Astrocyte (in vitro differentiated cells and primary cell): ENCODE measurements around the gene TARS3. TPM values are rescaled to one million over a fixed set of nuclear protein-coding genes. Genes with fewer than 3 reads are reported as not detected.

ENCODE experiments used
- DNase-seq: peaks from one replicate; pipeline ENCODE4 v3.0.0-alpha.2; 2010; ENCODE audit warnings: low read depth
- FAIRE-seq: peaks from 2 replicates; lab custom pipeline; 2011; peaks lifted over from hg19 to GRCh38; lab: Jason Lieb, UNC
- H2AFZ ChIP-seq: 2 replicates; pipeline ENCODE4 v1.6.0; 2012; ENCODE audit warnings: low read depth, low read length, inconsistent platforms
- H3K27ac ChIP-seq: 2 replicates; pipeline ENCODE4 v1.5.1; 2011; ENCODE audit warnings: low read depth, low read length, inconsistent platforms
- H3K27me3 ChIP-seq: 2 replicates; pipeline ENCODE4 v1.6.0; 2011; ENCODE audit warnings: low read length, inconsistent platforms; ENCODE audit not compliant: insufficient read depth
- H3K36me3 ChIP-seq: 2 replicates; pipeline ENCODE4 v1.5.1; 2011; ENCODE audit warnings: low read length, inconsistent platforms; ENCODE audit not compliant: insufficient read depth
- H3K4me1 ChIP-seq: 2 replicates; pipeline ENCODE4 v1.5.1; 2011; ENCODE audit warnings: low read length, inconsistent platforms; ENCODE audit not compliant: insufficient read depth
- H3K4me2 ChIP-seq: 2 replicates; pipeline ENCODE4 v1.6.0; 2012; ENCODE audit warnings: low read length, inconsistent platforms
- H3K4me3 ChIP-seq: 2 replicates; pipeline ENCODE4 v1.5.1; 2011; ENCODE audit warnings: low read depth, mild to moderate bottlenecking, low read length, inconsistent platforms; ENCODE audit not compliant: insufficient read depth
- H3K79me2 ChIP-seq: 2 replicates; pipeline ENCODE4 v1.6.0; 2012; ENCODE audit warnings: mild to moderate bottlenecking, low read length, inconsistent platforms; ENCODE audit not compliant: insufficient read depth
- H3K9ac ChIP-seq: 2 replicates; pipeline ENCODE4 v1.6.0; 2012; ENCODE audit warnings: mild to moderate bottlenecking, low read length, inconsistent platforms
- H3K9me3 ChIP-seq: 2 replicates; pipeline ENCODE4 v1.5.1; 2012; ENCODE audit warnings: low read depth, mild to moderate bottlenecking, low read length, inconsistent platforms; ENCODE audit not compliant: insufficient read depth
- H4K20me1 ChIP-seq: 2 replicates; pipeline ENCODE4 v1.6.0; 2012; ENCODE audit warnings: low read length, inconsistent platforms; ENCODE audit not compliant: insufficient read depth
- H3K27ac Mint-ChIP-seq: one replicate; pipeline ENCODE4 v1.8.0; 2021; ENCODE audit warnings: mild to moderate bottlenecking, mixed read lengths; ENCODE audit not compliant: unreplicated experiment
- H3K27me3 Mint-ChIP-seq: one replicate; pipeline ENCODE4 v1.8.0; 2021; ENCODE audit warnings: low read depth, mixed read lengths; ENCODE audit not compliant: unreplicated experiment
- H3K36me3 Mint-ChIP-seq: one replicate; pipeline ENCODE4 v1.8.0; 2021; ENCODE audit warnings: low read depth, mixed read lengths; ENCODE audit not compliant: unreplicated experiment
- H3K4me1 Mint-ChIP-seq: one replicate; pipeline ENCODE4 v1.8.0; 2021; ENCODE audit warnings: low read depth, mixed read lengths; ENCODE audit not compliant: unreplicated experiment
- H3K4me3 Mint-ChIP-seq: one replicate; pipeline ENCODE4 v1.8.0; 2021; ENCODE audit warnings: mild to moderate bottlenecking, moderate library complexity, mixed read lengths; ENCODE audit not compliant: unreplicated experiment
- H3K9me3 Mint-ChIP-seq: one replicate; pipeline ENCODE4 v1.8.0; 2021; ENCODE audit warnings: mild to moderate bottlenecking, mixed read lengths; ENCODE audit not compliant: unreplicated experiment
- CTCF ChIP-seq: IDR thresholded peaks from 2 replicates; pipeline ENCODE4 v1.5.1; 2011; ENCODE audit warnings: low read depth, mild to moderate bottlenecking, inconsistent platforms, low read length, moderate library complexity; ENCODE audit not compliant: insufficient read depth
- EZH2 ChIP-seq: IDR thresholded peaks from 2 replicates; pipeline ENCODE4 v1.6.1; 2012; ENCODE audit warnings: mild to moderate bottlenecking, low read length, inconsistent platforms; ENCODE audit not compliant: insufficient read depth
- total RNA-seq: library from RNA; stranded (reverse); gene quantifications from 2 replicates; pipeline ENCODE4 v1.2.1, GENCODE V29; 2021

The TARS3 gene
- total RNA-seq, 1 donor from 2014 or later: 15.7 TPM

DNA sequence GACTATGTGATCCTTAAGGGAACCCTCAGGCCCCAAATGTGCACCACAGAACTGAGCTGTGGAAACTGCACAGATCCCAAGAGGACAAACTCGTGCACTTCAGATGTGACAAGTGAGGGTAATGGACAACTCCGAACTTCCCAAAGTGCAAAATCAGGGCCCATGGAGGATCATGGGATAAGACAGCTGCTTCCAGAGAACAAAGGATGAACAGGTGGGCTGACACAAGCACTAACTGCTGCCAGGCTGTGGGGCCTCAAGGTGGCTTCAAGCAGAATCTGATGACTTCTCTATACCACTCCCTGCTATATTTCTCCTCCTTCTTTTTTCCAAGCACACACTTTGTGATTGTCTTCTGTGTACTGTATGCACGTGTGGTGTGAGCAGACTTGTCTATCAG is 5.4 kb downstream of the TARS3 start:
- Mint-ChIP-seq H3K27me3 (no peaks in the 10 kb centered on the region), H3K9me3 (no peaks in the 10 kb centered on the region), H3K4me1 (no peaks in the 10 kb centered on the region), H3K27ac (no peak overlapping the region), H3K36me3 (peaks cover 18% of the 10 kb centered on the region), H3K4me3 (no peak overlapping the region)
- no peaks in the 10 kb centered on the region for H3K79me2 ChIP-seq
- no peaks in the 10 kb centered on the region for H3K27me3 ChIP-seq
- peaks cover 7% of the 10 kb centered on the region for H3K4me1 ChIP-seq
- no peaks in the 10 kb centered on the region for H3K9me3 ChIP-seq
- H2AFZ ChIP-seq: no peak overlapping the region
- peaks cover 15% of the 10 kb centered on the region for H3K36me3 ChIP-seq
- peaks cover 11% of the 10 kb centered on the region for H4K20me1 ChIP-seq
- H3K4me2 ChIP-seq: no peak overlapping the region
- FAIRE-seq: no peak
- no peak for TF ChIP-seq CTCF
- TF ChIP-seq EZH2: no peak
- H3K4me3 ChIP-seq: no peak overlapping the region
- no peak for DNase-seq
- no peak overlapping the region for H3K27ac ChIP-seq
- H3K9ac ChIP-seq: no peak overlapping the region

DNA sequence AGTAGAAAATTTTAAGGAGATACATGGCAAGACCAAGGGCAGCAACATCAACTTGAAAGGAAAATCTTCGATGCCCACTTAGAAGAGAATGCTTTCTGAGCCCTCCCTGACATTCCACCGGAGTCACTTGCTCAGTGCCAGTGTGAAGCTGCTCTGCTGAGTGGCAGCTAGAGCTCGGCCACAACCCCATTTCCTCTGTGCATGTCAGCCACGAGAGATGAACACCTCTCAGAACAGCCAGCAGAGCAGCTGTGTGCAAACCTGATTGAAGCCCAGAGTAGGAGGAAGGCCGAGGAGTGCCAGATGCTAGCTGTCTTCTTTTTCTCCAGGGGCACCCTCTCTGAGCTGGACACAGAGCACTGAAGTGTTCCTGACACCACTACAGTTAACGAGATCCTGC is 12.2 kb downstream of the TARS3 start:
- no peak for DNase-seq
- Histone ChIP-seq H3K27me3 (no peaks in the 10 kb centered on the region), H3K9ac (no peak overlapping the region), H3K27ac (no peak overlapping the region), H3K4me3 (no peak overlapping the region), H4K20me1 (no peaks in the 10 kb centered on the region), H3K4me1 (peaks cover 9% of the 10 kb centered on the region), H3K9me3 (no peaks in the 10 kb centered on the region), H2AFZ (no peak overlapping the region), H3K4me2 (no peak overlapping the region), H3K79me2 (no peaks in the 10 kb centered on the region), H3K36me3 (peaks cover 17% of the 10 kb centered on the region)
- FAIRE-seq: no peak
- Mint-ChIP-seq H3K27me3 (no peaks in the 10 kb centered on the region), H3K9me3 (no peaks in the 10 kb centered on the region), H3K27ac (peak overlapping the region; percentile 41), H3K4me3 (no peak overlapping the region), H3K4me1 (peaks cover 25% of the 10 kb centered on the region), H3K36me3 (peaks cover 22% of the 10 kb centered on the region)
- TF ChIP-seq EZH2 (no peak), CTCF (no peak)

DNA sequence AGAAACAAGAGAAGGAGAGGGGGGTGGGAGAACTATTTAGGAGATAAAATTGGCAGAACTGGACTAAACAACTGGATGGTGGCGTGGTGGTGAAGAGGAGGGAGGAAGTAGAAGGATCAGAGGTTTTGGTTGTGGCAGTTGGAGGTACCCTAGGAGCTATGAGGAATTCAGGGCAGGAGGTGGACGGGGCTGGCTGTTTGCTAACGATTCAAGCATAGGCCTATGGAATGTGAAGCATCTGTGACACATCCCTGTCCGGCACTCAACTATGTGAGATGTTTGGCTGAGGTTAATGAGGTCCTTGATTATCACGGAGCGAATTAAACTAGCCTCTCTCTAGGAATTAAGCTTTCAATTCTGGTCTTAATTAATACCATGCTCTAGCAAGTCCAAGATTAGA is 13.5 kb downstream of the TARS3 start:
- no peaks in the 10 kb centered on the region for H3K79me2 ChIP-seq
- no peak overlapping the region for H3K4me3 Mint-ChIP-seq
- peak overlapping the region; percentile 39 for H3K27ac ChIP-seq
- H3K4me2 ChIP-seq: peak overlapping the region; percentile 53
- H3K4me3 ChIP-seq: no peak overlapping the region
- peak; percentile 65 for DNase-seq
- no peak for FAIRE-seq
- H3K36me3 Mint-ChIP-seq: peaks cover 26% of the 10 kb centered on the region
- no peaks in the 10 kb centered on the region for H3K27me3 Mint-ChIP-seq
- H3K36me3 ChIP-seq: peaks cover 17% of the 10 kb centered on the region
- H3K27me3 ChIP-seq: no peaks in the 10 kb centered on the region
- no peak overlapping the region for H2AFZ ChIP-seq
- TF ChIP-seq EZH2: no peak
- no peak for TF ChIP-seq CTCF
- H3K4me1 Mint-ChIP-seq: peaks cover 25% of the 10 kb centered on the region
- H4K20me1 ChIP-seq: no peaks in the 10 kb centered on the region
- H3K4me1 ChIP-seq: peaks cover 9% of the 10 kb centered on the region
- H3K27ac Mint-ChIP-seq: peak overlapping the region; percentile 66
- no peak overlapping the region for H3K9ac ChIP-seq
- H3K9me3 ChIP-seq: no peaks in the 10 kb centered on the region
- H3K9me3 Mint-ChIP-seq: no peaks in the 10 kb centered on the region
